Placental epithelial cell (primary cell): ENCODE measurements around the gene GTF3C1. TPM values are rescaled to one million over a fixed set of nuclear protein-coding genes. Genes with fewer than 3 reads are reported as not detected.

ENCODE experiments used
- total RNA-seq: library from RNA; depleted of rRNA; stranded (reverse); fragments of >200 nt; gene quantifications from 2 replicates; pipeline ENCODE4 v1.2.3, GENCODE V29; 2012

The GTF3C1 gene, protein sequence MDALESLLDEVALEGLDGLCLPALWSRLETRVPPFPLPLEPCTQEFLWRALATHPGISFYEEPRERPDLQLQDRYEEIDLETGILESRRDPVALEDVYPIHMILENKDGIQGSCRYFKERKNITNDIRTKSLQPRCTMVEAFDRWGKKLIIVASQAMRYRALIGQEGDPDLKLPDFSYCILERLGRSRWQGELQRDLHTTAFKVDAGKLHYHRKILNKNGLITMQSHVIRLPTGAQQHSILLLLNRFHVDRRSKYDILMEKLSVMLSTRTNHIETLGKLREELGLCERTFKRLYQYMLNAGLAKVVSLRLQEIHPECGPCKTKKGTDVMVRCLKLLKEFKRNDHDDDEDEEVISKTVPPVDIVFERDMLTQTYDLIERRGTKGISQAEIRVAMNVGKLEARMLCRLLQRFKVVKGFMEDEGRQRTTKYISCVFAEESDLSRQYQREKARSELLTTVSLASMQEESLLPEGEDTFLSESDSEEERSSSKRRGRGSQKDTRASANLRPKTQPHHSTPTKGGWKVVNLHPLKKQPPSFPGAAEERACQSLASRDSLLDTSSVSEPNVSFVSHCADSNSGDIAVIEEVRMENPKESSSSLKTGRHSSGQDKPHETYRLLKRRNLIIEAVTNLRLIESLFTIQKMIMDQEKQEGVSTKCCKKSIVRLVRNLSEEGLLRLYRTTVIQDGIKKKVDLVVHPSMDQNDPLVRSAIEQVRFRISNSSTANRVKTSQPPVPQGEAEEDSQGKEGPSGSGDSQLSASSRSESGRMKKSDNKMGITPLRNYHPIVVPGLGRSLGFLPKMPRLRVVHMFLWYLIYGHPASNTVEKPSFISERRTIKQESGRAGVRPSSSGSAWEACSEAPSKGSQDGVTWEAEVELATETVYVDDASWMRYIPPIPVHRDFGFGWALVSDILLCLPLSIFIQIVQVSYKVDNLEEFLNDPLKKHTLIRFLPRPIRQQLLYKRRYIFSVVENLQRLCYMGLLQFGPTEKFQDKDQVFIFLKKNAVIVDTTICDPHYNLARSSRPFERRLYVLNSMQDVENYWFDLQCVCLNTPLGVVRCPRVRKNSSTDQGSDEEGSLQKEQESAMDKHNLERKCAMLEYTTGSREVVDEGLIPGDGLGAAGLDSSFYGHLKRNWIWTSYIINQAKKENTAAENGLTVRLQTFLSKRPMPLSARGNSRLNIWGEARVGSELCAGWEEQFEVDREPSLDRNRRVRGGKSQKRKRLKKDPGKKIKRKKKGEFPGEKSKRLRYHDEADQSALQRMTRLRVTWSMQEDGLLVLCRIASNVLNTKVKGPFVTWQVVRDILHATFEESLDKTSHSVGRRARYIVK (N-terminal part only)
- 60.1 and 64.0 TPM in 2 replicates for total RNA-seq

DNA sequence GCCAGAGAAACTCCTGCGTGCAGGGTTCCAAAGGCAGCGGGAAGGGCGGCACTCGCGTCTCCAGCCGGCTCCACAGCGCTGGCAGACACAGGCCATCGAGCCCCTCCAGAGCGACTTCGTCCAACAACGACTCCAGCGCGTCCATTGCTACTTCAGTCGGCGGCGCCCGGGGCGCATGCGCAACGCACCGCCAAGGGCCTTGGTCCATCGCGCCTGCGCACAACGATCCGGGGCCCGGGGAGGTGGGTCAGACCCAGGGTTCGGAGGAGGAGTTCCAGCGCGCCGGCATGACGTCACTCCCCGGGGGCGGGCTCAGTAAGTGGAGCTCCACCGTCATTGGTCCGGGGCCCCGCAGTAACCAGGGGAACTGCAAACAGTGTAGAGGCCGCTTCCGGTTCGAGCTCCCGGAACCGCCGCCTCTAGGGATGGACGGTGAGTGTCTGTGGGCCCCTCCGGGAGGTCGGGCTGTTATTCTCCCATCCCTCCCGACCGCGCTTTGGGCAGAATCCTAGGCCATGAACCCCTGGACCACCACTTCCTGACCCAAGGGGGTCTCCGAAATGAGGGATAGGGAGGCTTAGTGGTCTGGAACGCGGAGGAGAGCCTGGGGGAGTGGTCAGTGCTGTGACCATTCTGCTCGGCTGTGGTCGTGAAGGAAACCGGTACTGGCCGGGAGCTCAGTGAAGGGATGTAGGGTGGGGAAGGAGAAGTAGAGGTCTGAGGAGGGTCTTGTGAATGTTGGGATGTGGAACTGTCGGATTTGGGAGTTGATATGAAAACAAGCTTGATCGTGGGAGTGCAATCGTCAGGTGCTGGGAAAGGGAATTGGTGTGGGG lies at the start of gene GTF3C1, which contains the start of gene KATNIP:
Gene GTF3C1, minus strand, starts transcription at position 168 of the 836 bp plus-strand sequence. Its CDS starts 23 bp downstream, at position 145.
Gene KATNIP, plus strand, starts transcription at position 399 of the 836 bp plus-strand sequence. Its CDS starts 27 bp downstream, at position 426.

Other genes starting within 250 kb of the GTF3C1 start
- 5.9 and 7.2 TPM in 2 replicates for gene IL4R, start 235.9 kb downstream of the GTF3C1 start, total RNA-seq
- gene IL21R, start 147.7 kb downstream of the GTF3C1 start, total RNA-seq, result under 0.01 TPM in 1 of 2 replicates, not detected in the other
- gene KATNIP, start 231 bp upstream of the GTF3C1 start, total RNA-seq, result 28.1 and 31.4 TPM in 2 replicates